ENCODE data around the gene HES7. TPM values are rescaled to one million over a fixed set of nuclear protein-coding genes. Genes with fewer than 3 reads are reported as not detected.

The HES7 gene
- total RNA-seq, 1 donor from 2014 or later = 0.35 TPM

GRCh38 chr17:8151120-8151640, 27.3 kb upstream of the HES7 start:
- no peak for TF ChIP-seq CTCF (conservative IDR thresholded peaks at IDR 0.05; ENCODE audit: low read depth, low read length)
- no peak for DNase-seq (ENCODE audit: low read depth)
- peak overlapping the region; percentile 93 for H3K4me3 ChIP-seq (ENCODE audit: low read depth, low read length)

GRCh38 chr17:8150194-8151119, 26.6 kb upstream of the HES7 start:
- TF ChIP-seq CTCF (conservative IDR thresholded peaks at IDR 0.05; ENCODE audit: low read depth, low read length) = no peak
- peak overlapping the region; percentile 93 for H3K4me3 ChIP-seq (ENCODE audit: low read depth, low read length)
- DNase-seq (ENCODE audit: low read depth) = no peak

GRCh38 chr17:8149419-8150193, 25.7 kb upstream of the HES7 start:
- no peak for DNase-seq (ENCODE audit: low read depth)
- TF ChIP-seq CTCF (conservative IDR thresholded peaks at IDR 0.05; ENCODE audit: low read depth, low read length) = no peak
- no peak overlapping the region for H3K4me3 ChIP-seq (ENCODE audit: low read depth, low read length)

DNA sequence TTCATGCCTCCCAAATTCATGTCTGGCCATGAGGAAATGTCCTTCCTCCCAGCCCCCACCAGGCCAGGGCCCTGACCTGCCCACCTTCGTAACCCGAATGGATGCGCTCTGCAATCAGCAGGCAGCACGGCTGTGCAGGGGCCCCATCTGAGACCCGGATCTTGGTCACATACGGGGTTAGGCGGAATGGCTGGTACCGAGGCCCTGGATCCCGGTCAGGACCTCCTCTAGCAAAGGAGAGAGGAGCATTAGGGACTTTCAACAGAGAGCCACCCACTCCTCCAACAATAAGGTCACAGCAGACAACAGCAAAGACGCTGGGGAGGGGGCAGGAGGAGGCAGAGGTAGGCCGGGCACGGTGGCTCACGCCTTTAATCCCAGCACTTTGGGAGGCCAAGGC, 24.7 kb upstream of the HES7 start:
- no peak for DNase-seq (ENCODE audit: low read depth)
- no peak overlapping the region for H3K4me3 ChIP-seq (ENCODE audit: low read depth, low read length)
- no peak for TF ChIP-seq CTCF (conservative IDR thresholded peaks at IDR 0.05; ENCODE audit: low read depth, low read length)

- DNase-seq (ENCODE audit: low read depth) = no peak
- H3K4me3 ChIP-seq (ENCODE audit: low read depth, low read length) = no peak overlapping the region
- TF ChIP-seq CTCF (conservative IDR thresholded peaks at IDR 0.05; ENCODE audit: low read depth, low read length) = no peak
Measured at GRCh38 chr17:8147805-8148404, 24.0 kb upstream of the HES7 start.

DNA sequence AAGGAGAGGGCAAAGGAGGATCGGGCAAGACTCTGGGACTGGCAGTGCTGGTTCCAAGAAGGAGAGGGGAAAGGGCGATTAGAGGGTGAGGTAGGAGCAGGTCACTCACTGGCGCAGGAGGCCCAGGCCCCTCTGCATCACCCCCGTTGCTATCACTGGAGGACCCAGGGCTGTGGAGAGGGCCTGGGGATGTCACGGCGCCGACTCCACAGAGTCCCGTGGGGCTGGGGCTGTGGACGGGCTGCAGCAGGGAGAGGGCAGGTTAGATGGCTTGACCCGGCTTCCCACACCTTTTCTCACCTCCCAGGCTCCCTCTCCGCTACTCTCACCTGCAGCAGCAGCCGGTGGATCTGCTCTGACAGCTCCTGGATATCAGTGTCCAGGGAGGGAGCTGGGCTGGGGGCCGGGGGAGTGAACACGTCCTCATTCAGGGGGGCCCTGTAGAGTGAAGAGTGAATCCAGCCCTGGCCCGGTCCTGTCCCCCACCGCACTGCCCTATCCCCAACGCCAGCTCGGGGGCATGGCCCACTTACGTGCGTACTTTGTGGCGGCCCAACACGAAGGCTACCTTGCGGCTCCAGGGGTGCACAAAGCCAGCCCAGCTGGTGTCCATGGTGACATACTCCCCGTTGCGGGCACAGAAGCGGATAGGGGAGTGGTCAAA, 23.4 kb upstream of the HES7 start:
- no peak for TF ChIP-seq CTCF (conservative IDR thresholded peaks at IDR 0.05; ENCODE audit: low read depth, low read length)
- no peak for DNase-seq (ENCODE audit: low read depth)
- no peak overlapping the region for H3K4me3 ChIP-seq (ENCODE audit: low read depth, low read length)
